GM19395 (cell line): ENCODE results near the gene POLR1A.

Experiments
- ATAC-seq: cut with Tn5 transposase; IDR thresholded peaks from one replicate; pipeline ENCODE4 v1.9.1; 2021; ENCODE audit warnings: mild to moderate bottlenecking, moderate library complexity; ENCODE audit not compliant: unreplicated experiment

Gene POLR1A

GRCh38 chr2:85981579-85982247 lies 124.0 kb downstream of the POLR1A start:
- ATAC-seq, result no peak

- no peak for ATAC-seq
These were observed 126.6 kb downstream of the POLR1A start for GRCh38 chr2:85978883-85979780.

DNA sequence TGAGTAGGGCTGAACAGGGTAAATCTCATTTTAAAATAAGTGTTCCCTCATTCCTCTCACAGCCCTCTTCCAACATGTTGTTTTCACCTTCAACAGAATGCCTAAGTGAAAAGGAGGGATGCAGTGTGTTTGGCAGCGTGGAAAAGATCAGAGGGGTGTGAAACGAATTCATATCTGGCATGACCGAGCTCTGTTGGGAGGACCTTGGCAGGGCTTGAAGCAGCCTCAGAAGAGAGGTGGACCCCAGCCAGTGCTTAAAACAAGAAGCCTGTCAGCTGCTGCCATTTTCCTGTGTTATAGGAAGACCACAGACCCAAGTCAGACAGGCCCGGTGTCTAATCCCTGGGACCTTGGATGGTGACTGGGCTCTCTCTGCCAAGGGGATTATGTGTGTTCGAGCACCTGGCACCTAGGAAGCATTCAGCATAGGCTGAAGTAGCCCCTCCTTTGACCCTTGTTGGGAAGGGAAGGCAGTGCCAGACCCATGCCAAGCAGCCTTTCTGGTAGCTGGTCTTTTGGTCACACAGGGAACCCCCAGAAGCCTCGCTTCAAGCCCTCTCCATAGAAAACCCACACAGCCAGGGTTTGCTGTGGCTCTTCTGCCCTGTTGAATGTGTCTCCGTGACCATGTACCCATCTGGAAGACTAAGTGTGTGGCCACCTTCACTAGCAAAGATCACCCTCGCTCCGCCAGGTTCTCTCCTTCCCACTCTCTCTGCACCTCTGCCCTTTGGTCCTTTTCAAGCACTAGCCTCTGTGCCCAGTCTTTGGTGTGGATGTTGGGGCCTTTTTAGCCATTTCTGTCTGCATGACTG lies 129.4 kb downstream of the POLR1A start:
- no peak for ATAC-seq

- no peak for ATAC-seq
These were observed 130.1 kb downstream of the POLR1A start for GRCh38 chr2:85975581-85975980.

GRCh38 chr2:85974390-85974789 lies 131.3 kb downstream of the POLR1A start:
- ATAC-seq, result no peak

GRCh38 chr2:85972355-85972754 lies 133.3 kb downstream of the POLR1A start:
- no peak for ATAC-seq

DNA sequence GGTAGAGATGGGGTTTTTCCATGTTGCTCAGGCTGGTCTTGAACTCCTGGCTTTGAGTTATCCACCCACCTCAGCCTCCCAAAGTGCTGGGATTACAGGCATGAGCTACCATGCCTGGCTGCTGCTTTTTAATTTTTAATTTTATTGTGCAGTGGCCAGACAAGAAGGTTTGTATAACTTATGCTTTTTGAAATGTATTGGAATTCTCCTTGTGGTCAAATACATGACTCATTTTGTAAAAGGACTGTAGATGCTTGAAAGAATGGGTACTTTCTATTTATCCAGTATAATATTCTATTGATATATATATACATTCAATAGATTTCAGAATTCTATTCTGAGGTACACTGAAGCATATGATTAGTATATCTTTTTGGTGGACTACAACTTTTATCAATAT lies 134.3 kb downstream of the POLR1A start:
- no peak for ATAC-seq
